GM18909 (cell line): Measurements from ENCODE around the gene CHN2.

Source experiments
- ATAC-seq: cut with Tn5 transposase; IDR thresholded peaks from one replicate; pipeline ENCODE4 v1.9.1; 2021; ENCODE audit warnings: mild to moderate bottlenecking; ENCODE audit not compliant: unreplicated experiment, poor library complexity

CHN2 gene

DNA sequence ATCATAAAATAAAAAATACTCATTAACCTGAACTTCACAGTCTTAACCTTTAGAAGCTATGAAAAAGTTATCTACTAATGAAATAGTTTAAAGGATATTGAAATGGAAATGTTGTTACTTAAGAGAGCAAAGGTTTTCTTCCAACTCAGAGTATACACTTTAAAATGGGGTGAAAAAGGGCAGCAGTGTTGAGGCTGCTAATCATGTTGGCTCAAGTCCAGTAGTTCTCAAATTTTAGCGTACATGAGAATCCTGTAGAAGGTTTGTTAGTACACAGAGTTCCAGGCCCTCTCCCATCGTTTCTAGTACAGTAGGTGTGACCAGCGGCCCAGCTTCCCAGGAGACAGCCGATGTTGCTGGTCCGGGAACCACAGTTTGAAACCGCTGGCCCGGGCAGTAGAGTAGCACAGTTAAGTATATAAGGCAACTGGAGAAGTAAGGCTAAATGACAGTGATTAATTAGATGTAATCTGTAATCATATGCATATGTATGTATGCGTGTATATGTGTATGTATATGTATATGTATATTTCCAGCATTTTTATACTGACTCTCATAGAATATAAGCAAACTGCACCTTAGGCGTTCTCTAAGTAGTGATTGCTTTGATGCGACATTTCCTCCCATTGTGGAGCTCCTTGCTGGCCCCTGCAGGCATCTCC is 221.8 kb downstream of the CHN2 start:
- ATAC-seq: no peak

DNA sequence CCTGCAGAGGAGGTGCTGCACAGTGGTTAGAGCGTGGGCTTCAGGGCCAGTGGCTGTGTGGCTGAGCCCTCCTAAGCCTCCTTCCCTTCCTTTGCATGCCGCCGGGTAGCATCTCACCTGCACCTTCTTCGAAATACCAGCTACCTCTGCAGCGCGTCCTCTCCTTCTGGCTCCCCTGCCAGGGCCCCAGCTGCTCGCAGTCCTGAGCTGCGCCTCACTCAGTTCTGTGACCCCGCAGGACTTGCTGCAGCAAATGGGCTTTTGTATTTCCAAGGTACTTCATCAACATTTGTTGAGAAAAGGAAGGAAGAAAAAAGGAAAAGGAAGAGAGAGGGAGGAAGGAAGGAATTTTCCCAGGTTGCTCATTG is 222.3 kb downstream of the CHN2 start:
- ATAC-seq: no peak

GRCh38 chr7:29418056-29418455 is 223.5 kb downstream of the CHN2 start:
- ATAC-seq: no peak

DNA sequence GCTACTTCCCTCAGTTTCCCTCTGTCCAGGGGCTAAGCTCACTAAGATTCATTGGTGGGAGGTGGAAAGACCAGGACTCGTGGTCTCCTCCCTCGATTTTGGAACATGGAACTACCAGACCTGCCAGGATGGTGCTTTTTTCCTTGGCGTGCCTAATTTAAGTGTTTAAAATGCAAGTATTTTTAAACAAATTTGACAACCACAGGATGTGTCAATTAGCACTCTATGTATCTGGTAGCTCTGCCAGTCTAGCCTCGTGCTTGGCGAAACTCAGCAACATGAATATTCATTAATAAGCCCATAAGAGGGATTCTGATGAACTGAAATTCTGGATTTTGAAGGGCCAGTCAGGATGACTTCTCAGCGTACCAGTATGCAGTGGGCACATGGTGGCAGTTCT is 224.1 kb downstream of the CHN2 start:
- ATAC-seq: no peak

DNA sequence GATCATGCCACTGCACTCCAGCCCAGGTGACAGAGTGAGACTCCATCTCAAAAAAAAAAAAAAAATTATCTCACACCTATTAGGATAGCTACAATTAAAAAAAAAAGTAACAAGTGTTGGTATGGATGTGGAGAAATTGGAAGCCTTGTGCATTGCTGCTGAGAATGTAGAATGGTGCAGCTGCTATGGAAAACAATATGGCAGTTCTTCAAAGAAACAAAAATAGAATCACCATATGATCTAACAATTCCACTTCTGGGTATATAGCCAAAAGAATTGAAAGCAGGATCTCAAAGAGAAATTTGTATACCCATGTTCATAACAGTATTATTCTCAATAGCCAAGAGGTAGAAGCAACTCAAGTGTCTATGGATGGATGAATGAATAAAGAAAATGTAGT is 225.4 kb downstream of the CHN2 start:
- ATAC-seq: no peak

- no peak for ATAC-seq
Measured at GRCh38 chr7:29421010-29421956, 226.7 kb downstream of the CHN2 start.

- ATAC-seq: no peak
Measured at GRCh38 chr7:29422829-29423228, 228.3 kb downstream of the CHN2 start.

DNA sequence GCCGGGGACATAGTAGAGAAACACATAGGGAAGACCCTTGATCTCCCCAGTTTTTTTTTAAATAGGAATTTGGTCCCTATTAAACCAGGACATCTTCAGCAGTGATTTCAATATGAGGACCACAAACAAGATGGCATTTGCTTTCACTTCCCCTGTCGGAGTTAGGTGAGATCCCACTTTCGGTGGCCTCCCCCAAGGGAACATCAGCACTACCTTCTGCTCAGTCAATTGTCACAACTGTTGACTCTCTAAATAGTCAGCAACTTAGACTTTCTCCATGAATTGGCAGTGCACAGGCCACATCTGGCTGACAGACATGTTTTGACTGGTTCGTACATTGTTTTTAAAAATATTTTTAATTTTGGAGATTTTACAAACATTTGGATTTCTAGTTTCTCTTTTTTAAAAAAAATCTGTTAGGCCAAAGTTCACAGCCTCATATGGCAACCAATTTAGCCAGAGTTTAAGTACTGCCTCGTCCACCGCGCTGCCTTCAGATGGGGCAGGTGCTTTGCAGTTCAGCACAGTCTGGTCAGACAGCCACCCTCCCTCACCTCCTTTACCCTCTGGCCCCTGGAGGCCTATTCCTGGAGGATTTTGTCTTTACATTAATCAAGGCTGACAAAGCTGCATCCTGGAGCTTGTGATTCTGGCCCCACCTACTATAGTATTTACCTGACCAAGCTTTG is 229.9 kb downstream of the CHN2 start:
- ATAC-seq: peak; percentile 47

DNA sequence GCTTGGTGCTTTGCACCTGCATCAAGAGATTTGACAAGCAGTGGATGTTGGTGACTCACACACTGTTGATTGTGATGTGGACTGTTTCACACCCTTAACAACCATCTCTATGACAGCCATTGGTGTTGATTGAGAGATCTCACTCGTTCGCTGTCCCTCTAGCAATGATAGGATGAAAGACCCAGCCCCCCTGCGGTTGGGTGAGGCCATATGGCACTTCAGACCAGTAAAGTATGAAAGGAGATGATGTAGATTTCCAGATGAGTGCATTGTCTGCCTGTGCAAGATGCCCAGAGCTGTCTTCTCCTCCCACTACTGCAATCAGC is 230.4 kb downstream of the CHN2 start:
- no peak for ATAC-seq

DNA sequence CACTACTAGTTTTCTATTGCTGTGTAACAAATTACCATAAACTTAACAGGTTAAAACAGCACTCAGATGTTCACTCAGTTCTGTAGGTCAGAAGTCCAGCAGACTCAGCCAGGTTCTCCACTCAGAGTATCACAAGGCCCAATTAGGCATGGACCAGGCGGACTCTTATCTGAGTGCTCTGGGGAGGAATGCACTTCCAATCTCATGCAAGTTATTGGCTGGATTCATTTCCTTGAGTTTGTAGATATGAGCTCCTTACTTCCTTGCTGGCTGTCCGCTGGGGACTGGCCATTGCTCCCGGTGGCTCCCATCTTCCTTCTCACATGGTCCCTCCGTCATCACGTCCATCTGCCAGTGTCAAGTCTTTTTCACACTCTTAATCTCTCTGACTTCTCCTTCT is 232.0 kb downstream of the CHN2 start:
- ATAC-seq: no peak

DNA sequence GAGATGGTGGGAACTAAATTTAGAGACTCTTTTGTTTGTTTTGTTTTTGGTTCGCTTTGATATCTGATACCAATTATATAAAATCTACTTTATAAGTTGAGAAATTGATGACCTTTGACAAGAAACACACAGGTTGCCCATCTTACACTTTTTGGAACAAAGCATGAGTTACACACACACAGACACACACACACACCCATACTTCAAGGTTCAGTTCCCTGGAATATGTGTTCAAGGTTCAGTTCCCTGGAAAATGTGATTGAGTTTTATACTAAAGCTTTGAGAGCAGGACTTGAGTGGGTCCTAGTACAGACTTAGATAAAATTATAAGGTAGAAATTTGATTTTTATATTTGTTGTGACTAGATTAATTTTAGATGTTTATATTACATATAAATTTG is 234.8 kb downstream of the CHN2 start:
- ATAC-seq: no peak

DNA sequence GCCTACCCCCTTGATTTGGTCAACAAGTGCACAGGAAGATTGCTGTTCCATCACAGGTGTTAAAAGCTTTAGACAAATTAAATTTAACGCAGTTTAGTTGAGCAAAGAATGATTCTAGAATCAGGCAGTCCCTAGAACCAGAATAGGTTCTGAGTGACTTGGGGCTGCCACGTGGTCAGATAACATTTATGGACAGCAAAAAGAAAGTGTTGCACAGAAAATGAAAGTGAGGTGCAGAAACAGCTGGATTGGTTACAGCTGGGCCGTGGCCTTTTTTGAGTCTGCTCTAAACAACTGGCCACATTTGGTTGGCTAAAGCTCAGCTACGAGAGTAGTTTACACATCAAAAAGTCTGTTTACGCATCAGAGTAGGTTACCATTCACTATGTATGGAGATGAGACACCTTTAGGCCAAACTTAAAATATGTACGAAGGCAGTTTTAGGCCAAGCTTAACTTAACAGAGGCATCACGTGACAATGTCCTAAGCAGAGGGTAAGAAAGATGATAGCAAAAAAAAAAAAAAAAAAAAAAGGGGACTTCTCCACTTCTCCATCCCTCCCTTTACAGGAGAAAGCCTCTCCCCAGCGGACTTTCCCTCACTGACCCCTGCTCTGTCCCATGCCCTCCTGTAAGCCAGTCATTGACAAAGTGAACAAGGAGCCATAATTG is 235.8 kb downstream of the CHN2 start:
- ATAC-seq: no peak

GRCh38 chr7:29431686-29432085 is 237.1 kb downstream of the CHN2 start:
- no peak for ATAC-seq

GRCh38 chr7:29432721-29433120 is 238.1 kb downstream of the CHN2 start:
- no peak for ATAC-seq

DNA sequence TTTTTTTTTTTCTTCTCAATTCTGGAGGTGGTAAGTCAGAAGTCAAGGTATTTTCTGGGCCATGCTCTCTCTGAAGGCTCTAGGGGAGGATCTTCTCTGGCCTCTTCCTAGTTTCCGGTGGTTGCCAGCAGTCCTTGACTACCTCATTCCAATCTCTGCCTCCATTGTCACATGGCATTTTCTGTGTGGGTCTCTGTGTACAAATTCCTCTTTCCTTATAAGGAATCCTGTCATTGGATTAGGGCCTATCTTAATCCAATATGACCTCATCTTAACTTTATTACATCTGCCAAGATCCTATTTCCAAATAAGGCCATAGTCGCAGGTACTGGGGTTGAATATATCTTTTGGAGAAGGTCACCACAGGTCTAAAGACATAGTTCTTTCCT is 239.8 kb downstream of the CHN2 start:
- no peak for ATAC-seq

- ATAC-seq: no peak
Measured at GRCh38 chr7:29435167-29435566, 240.6 kb downstream of the CHN2 start.

DNA sequence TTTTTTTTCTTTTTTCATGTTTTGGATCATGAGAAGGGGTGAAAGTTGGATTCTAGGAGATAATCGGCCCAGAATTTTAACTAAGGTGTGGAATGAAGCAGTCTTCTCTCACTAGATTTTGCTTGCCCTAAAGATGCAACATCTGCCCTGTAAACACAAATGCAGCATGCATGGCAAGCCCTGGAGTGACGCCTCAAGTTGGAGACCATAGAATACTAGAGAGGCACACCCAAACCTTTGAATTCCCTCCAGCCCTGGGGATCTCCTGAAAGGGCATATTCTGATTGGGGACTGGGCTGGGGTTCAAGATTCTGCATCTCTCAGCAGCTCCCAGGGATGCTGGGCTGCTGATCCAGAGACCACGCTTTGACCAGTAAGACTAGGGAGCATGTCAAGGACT is 241.3 kb downstream of the CHN2 start:
- no peak for ATAC-seq

GRCh38 chr7:29442146-29442545 is 247.6 kb downstream of the CHN2 start:
- no peak for ATAC-seq

- ATAC-seq: no peak
Measured at GRCh38 chr7:29443552-29443951, 249.0 kb downstream of the CHN2 start.

DNA sequence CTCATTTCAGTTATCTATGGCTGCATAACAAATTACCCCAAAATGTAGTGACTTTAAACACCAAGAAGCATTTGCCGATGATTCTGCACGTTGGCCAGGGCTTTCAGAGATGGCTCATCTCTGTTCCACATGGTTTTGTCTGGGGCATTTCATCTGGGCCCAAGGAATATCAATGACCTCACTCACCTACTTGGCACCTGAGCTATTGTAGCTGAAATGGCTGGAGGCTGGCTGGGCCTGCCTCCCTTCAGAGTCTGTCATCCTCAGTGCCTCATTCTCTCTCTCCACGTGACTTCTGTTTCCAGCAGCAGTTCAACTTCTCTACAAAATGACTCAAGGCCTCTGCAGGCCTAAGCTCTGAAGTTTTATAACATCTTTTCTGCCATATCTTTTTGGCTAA is 249.7 kb downstream of the CHN2 start:
- ATAC-seq: no peak

GRCh38 chr7:29445736-29446135 is 251.2 kb downstream of the CHN2 start:
- ATAC-seq: no peak
